HG03469 (cell line): ENCODE data around the gene SASH1.
A peak's percentile ranks its signal among the peaks of the same experiment; 100 is the strongest.

ENCODE experiments used
- ATAC-seq: cut with Tn5 transposase; IDR thresholded peaks from one replicate; pipeline ENCODE4 v1.9.1; 2021; ENCODE audit warnings: mild to moderate bottlenecking, moderate library complexity, moderate number of reproducible peaks; ENCODE audit not compliant: unreplicated experiment

Gene SASH1

DNA sequence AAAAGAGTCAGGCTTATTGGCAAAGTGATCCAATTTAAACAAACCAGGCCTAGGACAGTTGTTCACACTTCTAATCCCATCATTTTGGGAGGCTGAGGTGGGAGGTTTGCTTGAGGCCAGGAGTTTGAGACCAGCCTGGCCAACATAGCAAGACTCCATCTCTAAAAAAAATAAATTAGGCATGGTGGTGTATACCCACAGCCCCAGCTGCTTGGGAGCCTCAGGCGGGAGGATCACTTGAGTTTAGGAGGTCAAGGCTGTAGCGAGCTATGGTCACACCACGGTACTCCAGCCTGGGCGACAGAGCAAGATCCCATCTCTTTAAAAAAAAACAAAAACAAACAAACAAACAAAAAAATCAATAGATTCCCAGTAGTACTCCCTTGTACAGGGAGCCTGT is 86.8 kb downstream of the SASH1 start:
- ATAC-seq = no peak

DNA sequence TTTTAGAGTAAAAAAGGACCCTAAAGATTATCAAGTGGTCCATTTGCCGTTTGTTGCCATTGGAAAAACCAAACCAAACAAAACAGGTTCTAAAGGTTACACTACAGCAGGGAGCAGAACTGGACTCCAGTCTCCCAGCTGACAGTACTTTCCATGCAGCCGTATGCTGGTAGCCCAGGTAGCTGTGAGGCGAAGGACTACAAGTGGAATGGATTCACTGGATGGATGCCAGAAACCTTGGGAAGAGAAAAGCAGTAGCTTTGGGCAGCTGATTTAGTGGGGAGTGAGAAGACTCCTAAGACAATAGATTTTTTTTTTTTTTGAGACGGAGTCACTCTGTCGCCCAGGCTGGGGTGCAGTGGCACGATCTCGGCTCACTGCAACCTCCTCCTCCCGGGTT is 88.3 kb downstream of the SASH1 start:
- no peak for ATAC-seq

DNA sequence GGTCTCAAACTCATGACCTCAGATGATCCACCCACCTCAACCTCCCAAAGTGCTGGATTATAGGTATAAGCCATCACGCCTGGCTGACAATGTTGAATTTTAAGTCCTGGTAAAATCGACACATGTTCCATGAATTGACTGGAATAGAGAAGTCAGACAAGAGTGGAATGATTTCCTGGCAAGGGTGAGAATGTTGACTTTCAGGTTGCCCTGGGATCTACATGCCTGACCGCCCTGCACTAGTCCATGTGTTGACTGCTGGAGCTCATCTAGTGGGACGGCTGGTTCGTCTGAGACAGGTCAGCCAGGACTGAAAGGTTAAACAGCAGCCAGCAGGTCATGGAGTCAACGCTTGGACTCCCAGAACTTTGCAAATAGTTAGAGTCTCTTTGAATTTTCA is 88.8 kb downstream of the SASH1 start:
- ATAC-seq = no peak

DNA sequence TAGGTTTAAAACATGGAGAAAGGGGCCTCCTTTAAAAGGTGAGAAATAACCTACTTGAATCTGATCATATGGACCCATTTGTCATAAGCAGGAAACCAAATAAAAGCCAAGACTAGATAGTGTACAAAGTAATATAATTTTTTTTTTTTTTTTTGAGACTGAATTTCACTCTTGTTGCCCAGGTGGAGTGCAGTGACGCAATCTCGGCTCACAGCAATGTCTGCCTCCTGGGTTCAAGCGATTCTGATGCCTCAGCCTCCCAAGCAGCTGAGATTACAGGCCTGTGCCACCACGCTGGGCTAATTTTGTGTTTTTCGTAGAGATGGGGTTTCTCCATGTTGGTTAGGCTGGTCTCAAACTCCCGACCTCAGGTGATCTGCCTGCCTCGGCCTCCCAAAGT is 89.2 kb downstream of the SASH1 start:
- no peak for ATAC-seq

DNA sequence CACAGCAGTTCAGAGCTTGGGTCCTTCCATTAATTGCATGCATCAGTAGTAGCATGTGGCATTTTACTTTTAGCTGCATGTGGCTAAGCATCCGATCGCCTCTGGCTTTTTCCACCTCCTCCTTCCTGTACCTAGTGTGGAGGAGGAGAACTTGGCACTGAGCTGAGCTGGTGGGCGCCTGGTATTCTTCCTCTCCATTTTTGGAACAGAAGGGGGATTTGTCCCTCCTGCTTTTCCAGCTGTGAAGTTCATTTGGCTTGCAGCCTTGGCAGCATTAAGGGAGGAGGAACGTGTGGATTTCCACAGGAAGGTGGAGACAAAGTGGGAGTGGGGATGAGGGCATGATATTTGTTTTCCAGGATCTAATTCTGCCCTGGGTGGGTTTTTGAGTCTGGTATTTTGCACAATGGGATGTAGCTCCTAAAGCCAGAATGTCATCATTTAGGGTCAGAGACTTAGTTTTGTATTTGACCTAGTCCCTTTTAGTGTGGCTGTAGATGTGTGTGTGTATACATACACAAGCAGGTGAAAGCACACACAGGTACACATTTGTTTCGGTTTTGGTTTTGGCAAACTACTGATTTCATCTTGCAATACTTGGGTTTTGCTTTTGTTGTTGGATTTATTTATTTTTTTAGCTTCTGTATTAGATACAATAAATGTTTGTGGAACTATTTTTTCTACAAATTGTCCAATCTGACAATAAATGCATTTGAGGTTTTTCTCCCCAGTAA is 90.0 kb downstream of the SASH1 start:
- no peak for ATAC-seq

DNA sequence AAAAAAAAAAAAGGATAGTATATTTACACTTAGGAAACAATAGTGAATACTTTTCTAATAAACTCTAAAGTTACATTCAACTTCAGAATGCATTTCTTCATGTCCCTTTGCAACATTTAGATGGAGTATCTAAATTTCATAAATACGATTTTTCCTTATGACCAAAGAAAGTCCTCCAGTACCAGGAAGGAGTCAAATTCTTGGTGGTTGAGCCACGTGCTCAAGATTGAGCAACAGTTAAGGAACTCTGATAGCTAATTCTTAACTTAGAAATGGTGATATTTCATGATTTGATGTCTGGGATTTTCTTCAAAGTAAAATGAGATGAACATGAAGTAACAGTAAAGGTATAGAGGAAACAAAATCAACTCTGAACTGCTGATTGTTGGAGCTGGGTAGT is 92.7 kb downstream of the SASH1 start:
- no peak for ATAC-seq

DNA sequence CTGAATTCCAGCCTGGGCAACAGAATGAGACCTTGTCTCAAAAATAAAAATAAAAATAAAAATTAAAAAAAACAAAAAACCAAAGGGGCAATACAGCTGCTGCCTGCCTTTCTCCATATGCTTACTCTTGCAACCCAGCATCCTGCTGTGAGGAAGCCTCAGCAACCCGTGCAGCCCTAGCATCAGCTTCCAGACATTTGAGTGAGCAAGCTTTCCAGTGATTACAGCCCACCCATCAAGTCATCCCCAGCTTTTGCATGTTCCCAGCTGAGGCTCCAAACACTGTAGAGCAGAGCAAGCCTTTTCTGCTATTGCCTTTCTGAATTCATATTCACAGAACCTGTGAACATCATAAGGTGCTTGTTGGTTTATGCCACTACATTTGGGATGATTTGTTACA is 93.8 kb downstream of the SASH1 start:
- ATAC-seq = no peak

DNA sequence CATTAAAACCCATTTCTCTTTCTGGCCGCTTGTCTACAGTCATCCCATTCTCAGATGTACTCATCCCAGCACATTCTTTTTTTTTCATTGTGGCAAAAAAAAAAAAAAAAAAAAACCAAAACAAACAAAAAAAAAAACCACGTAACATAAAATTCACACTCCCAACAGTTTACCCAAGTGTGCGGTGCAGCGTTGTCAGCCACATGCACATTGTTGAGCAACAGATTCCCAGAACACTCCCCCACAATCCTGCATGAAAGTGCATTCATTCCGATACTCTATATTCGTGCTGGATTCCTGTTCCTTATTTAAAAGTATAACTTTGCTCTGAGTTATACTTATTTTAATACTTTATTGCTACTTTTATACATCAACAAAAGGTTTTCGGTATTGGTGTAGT is 96.0 kb downstream of the SASH1 start:
- no peak for ATAC-seq

DNA sequence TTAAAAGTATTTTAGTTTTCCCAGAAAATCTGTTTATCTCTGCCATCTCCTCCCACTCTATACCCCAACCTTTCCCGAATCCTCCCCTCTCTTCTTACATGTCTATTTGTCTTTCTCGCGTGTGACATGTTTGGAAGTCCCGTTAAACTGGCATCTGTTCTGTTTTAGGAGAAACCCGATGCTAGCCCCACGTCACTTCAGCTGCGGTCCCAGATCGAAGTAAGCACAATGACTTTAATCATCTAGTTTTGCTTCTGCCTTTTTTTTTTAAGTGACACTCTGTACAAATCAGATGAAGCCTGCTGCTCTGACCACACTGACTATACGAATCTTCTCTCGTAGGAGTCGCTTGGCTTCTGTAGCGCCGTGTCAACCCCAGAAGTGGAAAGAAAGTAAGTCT is 97.4 kb downstream of the SASH1 start:
- no peak for ATAC-seq

DNA sequence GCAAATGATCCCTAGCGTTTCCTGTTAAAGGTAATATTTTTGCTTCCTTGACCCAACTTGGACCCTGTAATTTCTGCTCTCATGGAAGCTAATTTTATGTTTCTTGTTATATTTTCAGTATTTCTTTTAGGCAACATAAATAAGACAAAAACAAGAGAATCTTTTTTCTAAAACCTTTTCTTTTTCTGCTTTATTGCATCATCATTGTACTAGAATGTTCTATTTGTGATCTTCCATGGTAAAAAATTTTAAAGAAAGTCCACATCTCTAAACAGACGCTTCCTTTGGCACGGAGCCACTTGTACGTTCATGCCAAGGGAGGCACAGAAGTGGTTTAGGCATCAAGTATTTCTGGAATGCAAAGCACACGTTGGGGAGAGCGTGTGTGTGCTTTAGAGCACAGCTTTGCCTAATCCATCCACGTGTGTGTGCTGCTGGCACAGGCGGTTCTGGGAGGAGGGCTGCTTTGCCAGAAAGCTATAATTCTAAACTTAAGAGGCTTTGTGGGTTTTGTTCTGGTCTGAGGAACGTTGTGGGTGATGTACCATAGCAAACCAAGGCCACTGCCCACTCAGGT is 98.3 kb downstream of the SASH1 start:
- no peak for ATAC-seq

DNA sequence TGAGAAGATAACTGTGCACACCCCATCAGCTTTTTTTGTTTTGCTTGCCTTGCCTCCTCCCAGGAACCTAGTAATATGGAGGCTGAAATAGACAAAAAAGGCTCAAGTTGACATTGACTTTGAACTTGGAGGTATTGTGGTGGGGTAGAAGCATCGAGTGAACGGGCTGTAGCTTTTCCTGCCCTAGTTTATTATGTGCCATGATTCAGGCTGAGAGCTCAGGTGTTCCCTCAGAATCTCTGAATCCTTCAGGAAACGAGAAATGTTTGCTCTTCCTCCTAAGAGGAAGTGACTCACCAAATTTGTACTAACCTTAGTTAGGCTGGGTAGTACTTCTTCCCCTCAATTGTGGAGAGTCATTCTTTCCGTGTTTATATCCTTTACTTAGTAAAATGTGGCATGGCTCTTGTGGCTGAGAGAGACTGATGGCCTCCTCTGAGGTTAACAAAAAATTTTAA is 98.8 kb downstream of the SASH1 start:
- ATAC-seq = peak; percentile 42

DNA sequence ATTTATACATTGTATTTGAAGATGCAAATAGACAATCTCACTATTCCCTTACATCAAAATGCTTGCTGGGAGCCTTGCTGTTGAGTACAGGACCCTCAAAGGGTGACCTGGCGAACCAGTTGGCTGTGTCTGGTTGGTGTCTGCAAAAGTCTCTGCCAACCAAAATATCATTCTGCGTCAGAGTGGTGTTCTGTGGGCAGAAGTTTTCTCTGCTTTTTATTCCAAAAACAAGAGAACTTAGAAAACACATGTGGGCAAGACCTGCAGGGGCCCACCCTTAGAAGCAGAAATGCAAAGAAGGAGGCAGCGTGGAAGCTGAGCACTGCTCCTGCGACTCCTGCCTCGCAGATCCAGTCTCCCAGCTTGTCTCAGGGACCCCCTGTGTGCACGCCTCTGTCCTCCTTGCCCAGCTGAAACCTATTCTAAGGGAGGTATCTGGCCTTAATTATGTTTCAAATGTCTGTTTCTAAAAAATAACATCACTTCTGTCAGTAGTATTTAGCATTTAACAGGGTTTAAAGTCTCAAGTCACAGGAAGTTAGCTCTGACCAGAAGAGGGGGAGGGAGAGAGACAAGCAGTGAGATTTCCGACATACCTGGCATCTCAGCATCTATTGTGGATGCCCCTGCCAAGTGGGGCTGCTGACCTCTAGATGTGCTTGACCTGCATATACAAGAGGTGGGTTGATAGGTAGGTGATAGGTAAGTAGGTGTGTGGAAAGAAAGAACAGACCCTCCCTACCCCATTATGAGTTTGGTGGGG is 101.3 kb downstream of the SASH1 start:
- no peak for ATAC-seq

DNA sequence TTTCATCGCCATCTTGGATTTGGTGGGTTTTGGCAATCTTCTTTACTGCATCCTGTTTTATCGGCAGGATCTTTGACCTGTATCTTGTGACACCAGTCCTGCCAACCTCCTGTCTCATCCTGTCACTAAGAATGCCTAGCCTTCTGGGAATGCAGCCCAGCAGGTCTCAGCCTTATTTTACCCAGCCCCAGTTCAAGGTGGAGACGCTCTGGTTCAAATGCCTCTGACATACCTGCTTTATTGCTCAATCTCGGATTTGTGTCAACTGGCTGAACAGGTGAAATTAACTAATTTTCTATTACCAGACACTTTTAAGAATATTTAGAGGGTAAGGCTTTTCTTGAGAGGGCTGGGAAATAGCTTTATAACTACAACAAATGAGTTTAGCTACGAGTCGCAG is 102.5 kb downstream of the SASH1 start:
- no peak for ATAC-seq

DNA sequence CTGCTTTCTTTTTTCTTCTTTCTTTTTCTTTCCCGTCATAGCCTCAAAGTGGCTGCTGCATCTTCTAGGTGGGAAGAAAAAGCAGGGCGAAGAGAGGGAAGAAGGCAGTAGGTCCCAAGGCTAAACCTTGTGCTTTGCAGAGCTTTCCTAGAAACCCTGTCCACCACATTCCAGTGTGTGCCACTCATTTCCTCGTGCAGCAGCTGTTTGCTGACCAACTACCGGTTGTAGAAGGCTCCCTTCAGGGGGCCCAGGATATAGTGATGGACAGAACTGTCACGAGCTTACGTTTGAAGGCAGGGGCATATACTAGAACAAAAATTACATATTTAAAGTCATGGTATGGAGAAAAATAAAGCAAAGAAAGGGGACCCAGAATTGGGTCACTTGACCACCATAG is 103.0 kb downstream of the SASH1 start:
- no peak for ATAC-seq

DNA sequence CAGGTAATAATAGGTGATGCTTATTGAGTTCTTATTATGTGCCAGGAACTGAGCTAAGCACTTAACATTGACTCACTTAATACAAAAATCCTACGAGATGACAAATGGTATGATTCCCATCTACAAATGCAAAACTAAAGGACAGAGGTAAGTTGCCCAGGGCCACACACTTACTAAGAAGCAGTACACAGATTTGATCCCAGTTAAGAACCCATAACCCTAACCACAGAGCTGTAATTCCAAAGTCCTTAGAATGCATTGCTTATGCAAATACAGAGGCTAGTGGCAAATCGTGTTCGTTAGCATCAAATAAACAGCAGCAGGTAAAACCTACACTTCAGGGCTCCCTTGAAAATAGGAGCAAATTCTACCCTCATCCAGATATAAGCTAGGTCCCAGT is 104.0 kb downstream of the SASH1 start:
- no peak for ATAC-seq

DNA sequence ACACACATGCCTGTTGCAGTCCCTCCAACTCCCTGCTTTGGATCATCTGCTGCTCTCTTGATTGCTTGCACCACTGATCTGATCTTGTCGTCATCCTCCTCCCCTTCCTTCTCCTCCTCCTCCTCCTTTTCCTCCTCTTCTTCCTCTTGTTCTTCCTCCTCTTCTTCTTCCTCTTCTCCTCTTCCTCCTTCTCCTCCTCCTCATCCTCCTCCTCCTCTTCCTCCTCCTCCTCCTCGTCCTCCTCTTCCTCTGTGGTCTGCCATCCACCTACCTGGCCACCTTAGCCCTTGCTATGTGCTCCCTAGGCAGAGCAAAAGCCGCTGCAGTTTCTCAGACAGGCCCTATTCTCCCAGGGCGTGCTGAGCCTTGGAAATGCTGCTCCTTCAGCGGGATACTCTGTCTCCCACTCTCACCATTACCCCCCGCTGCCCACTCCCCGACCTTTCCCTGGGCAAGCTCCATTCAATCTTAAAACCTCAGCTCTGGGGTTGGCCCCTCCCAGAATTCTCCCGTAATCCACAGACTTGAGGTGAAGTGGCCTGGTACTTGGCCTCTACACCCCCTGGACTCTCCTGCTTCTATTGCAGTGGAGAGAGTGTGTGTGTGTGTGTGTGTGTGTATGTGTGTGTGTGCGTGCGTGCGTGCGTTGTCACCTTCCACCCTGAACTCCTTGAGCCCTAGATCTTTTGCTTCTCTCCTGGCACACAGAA is 105.0 kb downstream of the SASH1 start:
- no peak for ATAC-seq

DNA sequence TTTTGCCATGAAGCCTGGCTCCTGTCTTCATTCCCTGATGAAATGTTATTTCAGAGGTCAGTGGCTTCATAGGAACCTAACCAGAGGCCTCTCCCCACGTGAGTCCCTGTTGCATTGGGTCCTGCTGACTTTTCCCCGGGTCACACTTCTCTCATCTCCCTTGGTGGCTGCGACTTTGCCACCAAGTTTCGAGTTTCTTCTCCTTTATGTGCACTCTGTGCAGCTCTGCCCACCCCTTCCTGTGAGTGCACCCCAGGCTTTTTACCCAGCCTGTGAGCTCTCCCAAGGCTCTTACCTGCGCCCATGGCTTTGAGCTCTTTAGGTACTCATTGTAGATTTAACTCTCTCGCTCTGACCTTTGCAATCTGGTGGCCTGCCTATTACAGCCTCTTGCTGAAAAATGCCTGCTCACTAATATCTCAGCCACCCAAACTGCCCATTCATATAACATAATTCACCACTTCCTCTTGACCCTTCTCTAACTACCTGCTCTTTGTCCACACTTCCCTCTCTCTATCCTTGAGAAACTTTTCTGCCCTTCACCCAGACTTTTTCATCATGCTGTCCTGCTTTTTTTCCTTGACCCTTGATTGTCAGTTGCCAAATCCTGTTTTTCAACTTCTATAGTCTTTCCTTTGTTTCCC is 105.9 kb downstream of the SASH1 start:
- ATAC-seq = no peak

DNA sequence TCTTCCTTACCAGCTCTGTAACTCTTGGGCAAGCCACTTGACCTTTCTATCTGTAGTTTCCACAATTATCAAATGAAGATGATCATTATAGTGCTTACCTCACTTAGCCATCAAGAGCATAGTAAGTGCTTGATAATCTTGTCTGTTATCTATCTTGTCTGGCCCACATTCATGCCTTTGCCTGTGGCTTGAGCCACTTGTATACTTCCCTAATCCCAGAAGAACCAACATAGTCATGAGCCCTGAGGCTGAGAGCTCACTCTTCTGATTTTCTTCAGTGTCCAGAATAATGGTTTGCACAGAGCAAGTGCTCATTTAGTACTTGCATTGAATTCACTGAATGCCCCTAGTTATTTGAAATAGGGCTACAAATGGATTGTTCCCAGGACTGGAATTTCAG is 108.2 kb downstream of the SASH1 start:
- no peak for ATAC-seq

DNA sequence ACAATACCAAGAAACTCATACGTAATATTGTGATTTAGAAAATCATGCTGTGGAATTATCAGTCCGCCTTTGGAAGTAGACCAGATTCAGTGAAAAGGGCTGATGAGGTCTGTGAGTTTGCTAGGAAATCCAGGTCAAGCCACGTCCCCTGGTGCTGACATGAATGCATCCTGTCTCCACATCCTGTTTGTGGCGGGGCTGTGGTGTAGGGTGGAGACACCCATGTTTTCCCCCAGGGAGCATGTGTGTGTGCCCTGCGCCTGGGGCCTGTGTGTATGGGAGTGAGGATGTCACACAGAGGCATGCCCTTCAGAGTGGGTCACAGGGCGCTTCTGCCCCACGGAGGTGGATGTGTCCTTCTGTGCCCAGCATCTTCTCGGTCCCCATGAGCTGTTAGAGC is 109.1 kb downstream of the SASH1 start:
- no peak for ATAC-seq

DNA sequence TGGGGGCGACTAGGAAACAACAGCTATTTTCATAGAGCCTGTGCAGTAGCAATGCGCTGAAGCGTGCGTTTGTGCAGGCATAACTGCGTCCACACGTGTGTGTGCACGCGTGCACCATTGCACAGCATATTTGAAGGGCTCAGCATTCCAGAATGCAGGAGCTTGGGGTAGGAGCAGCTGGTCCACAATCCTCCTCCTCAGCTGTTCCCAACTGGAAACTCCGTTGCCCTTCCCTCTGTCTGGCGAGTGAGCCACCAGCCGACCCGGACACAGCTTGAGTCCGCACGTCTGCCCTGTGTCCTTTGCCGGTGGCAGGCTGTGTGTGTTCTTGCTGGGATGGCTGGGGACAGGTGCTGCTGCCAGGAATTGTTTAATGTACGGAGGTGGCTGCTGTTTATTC is 110.2 kb downstream of the SASH1 start:
- no peak for ATAC-seq

DNA sequence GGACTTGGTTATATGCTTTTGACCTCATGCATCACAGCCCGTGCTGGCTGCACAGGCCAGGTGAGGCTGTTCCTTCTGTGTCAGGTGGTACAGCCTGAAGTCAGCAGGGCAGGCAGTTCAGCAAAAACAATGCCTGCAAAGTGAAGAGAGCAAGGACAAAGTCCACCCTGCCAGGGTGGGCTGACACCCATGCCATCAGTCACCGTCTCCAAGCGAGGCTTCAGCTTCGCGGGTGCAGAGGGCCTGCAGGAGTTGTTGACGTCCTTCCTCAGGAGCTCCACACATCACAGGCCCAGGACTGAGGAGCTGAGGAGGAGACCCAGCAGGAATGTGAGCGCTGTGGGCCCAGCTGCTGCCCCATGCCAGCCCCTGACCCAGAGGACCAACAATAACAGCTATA is 111.3 kb downstream of the SASH1 start:
- ATAC-seq = no peak
